GM21360 (cell line): ENCODE measurements around the gene METTL3.

ENCODE experiments used
- ATAC-seq: cut with Tn5 transposase; IDR thresholded peaks from one replicate; pipeline ENCODE4 v1.9.1; 2021; ENCODE audit warnings: mild to moderate bottlenecking, moderate library complexity; ENCODE audit not compliant: unreplicated experiment

The METTL3 gene

GRCh38 chr14:21476925-21477681 lies 34.0 kb downstream of the METTL3 start, which contains the start of the genes RAB2B and TOX4:
RAB2B (minus strand) TSS chr14:21476959; CDS start chr14:21476872, 87 bp downstream.
TOX4 (plus strand) TSS chr14:21477195; CDS start chr14:21477279, 84 bp downstream.
- peak; percentile 98 for ATAC-seq

- peak; percentile 31 for ATAC-seq
Measured at GRCh38 chr14:21476523-21476924, 34.6 kb downstream of the METTL3 start.

DNA sequence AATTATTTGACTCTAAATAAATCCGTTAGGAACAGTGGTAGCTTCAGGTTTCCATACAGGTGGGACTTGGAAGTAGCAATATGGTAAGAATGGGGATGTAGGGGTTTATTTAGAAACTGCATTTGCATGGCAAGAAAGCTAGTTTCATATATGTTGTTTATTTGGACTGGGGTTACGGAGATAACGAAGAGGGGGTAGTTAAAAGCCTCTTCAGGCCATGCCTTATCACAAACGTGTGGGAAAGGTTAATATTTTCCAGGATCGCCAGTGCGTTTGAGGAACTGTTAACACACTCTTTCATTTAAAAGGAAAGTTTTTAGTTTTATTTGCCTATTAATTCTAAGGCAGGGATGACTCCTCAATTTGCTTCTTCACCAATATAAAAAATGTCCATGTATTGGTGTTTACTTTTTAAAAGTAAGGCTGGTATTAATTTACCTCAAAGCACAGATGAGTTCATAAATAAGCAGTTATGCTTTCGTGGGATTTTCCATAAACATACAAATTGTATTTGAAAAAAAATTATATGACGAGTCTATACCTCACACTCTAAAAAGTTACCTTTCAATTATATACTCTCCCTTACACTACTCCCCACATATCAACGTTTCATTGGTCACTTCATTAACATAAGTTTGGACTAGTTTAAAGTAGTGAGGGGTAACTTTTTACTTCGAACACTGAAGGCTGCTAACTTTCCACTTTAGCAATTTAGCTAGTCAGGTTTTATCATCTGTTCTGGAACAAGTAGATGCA lies 35.2 kb downstream of the METTL3 start:
- no peak for ATAC-seq

DNA sequence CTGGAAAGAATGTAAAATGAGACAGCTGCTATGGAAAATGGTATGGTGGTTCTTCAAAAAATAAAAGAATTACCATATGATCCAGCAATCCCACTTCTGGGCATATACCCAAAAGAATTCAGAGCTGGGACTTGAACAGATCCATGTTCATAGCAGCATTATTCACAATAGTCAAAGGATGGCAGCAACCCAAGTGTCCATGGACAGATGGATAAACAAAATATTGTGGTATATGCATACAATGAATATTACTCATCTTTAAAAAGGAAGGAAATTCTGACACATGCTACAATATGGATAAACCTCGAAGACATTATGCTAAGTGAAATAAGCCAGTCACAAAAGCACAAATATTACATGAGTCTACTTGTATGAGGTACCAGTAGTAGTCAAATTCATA lies 43.5 kb downstream of the METTL3 start:
- ATAC-seq: no peak

- peak; percentile 94 for ATAC-seq
Measured at GRCh38 chr14:21455912-21456667, 55.0 kb downstream of the METTL3 start, which contains the start of gene CHD8. CHD8 (minus strand) TSS chr14:21456123; CDS start chr14:21431643, 24,480 bp downstream.

DNA sequence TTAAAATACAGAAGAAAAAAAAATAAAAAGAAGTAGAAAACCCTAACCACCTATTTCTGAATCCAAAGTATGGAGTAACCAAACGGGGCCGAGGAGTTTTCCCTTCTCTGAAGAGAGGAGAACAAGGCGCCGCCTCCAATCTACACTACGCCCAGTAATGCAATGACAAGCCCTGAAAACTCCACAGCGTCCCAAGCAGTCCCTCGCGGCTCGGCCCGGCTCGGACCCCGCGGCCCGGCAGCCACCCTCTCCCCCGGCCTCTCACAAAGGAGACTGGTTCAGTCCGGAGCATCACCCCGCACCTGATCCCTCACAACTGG lies 55.6 kb downstream of the METTL3 start:
- ATAC-seq: peak; percentile 10

DNA sequence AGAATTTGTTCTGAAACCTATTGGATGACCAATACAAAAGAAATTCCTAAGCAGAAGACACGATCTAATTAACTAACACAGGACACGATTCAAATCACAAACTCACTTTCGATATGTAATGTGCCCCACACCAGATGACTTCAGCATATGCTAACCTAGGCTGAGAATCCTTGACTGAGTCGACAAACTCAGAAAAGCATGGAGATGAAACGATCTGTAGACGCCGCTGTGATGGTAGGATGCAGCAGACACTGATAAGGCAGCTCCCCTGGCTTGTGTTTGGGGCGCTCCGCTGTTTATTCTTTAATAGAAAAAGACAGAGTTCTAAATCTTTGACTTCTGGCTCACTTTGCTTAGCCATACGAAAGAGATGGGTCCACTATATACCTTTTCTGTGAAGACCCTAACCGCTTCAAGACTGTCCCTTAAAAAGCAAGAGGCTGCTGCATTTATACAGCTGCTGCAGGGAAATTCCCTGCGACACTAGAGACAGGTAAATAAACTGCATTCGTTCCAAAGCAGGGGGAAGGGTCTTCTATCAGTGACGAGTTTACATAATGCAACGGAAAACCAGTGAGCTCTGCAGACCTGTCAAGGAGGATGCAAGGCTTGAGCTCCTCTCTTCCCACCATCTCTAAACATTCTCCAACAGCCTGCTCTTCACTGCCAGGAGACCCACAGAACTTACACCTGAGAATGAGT lies 56.1 kb downstream of the METTL3 start:
- no peak for ATAC-seq

DNA sequence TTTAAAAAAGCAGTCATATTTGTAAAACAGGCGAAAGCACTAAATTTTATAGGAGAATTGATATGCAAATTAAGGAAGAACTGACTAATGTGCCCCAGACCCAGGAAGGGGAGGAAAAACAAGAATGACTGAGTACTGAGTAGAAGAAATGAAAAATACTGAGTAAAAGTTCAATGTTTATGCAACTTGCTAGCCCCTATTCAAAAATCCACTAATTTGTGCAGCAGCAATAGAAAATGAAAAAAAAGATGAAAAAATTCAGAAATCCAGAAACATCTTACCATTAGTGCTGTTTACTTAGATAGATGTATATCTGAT lies 61.3 kb downstream of the METTL3 start:
- ATAC-seq: no peak
